T-helper 1 cell (primary cell): ENCODE data around the gene HOXB3.

Experiments used
- DNase-seq, 5 donors: peaks; one replicate each; pipeline ENCODE4 v3.0.0-alpha.2; 2012 to 2020

HOXB3 gene

GRCh38 chr17:48597778-48598631 lies 8.0 kb upstream of the HOXB3 start:
- peak in 1 of 5 donors; percentile 51 for DNase-seq

- DNase-seq: no peak
These were observed 7.4 kb upstream of the HOXB3 start for GRCh38 chr17:48597528-48597777.

GRCh38 chr17:48596735-48597527 lies 6.9 kb upstream of the HOXB3 start:
- no peak for DNase-seq

- DNase-seq: peak in 1 of 5 donors; percentile 48
These were observed 6.1 kb upstream of the HOXB3 start for GRCh38 chr17:48596000-48596734.

- no peak for DNase-seq
These were observed 5.4 kb upstream of the HOXB3 start for GRCh38 chr17:48595278-48595999.

- no peak for DNase-seq
These were observed 4.7 kb upstream of the HOXB3 start for GRCh38 chr17:48594538-48595277.

GRCh38 chr17:48593840-48594537 lies 3.9 kb upstream of the HOXB3 start:
- peak; percentile 59 to 79 (median 73) for DNase-seq

GRCh38 chr17:48593126-48593829 lies 3.2 kb upstream of the HOXB3 start, which contains the start of gene HOXB5:
Gene HOXB5 (minus strand): TSS chr17:48593779. CDS start chr17:48593682, 97 bp downstream.
- DNase-seq: no peak

GRCh38 chr17:48592577-48592976 lies 2.5 kb upstream of the HOXB3 start:
- DNase-seq: no peak

- no peak for DNase-seq
These were observed 2.0 kb upstream of the HOXB3 start for GRCh38 chr17:48592057-48592514.

- DNase-seq: no peak
These were observed 1.4 kb upstream of the HOXB3 start for GRCh38 chr17:48591255-48592056.

GRCh38 chr17:48590607-48591161 lies 643 bp upstream of the HOXB3 start:
- DNase-seq: no peak

- DNase-seq: no peak
These were observed 796 bp downstream of the HOXB3 start for GRCh38 chr17:48589060-48589830.

- no peak for DNase-seq
These were observed 1.5 kb downstream of the HOXB3 start for GRCh38 chr17:48588528-48588927.

GRCh38 chr17:48588074-48588415 lies 2.0 kb downstream of the HOXB3 start:
- no peak for DNase-seq

- DNase-seq: no peak
These were observed 2.6 kb downstream of the HOXB3 start for GRCh38 chr17:48587276-48588073.

- no peak for DNase-seq
These were observed 3.4 kb downstream of the HOXB3 start for GRCh38 chr17:48586355-48587258.
